ENCODE measurements around the gene GRM4. TPM values are rescaled to one million over a fixed set of nuclear protein-coding genes. Genes with fewer than 3 reads are reported as not detected.

The GRM4 gene
- total RNA-seq, 1 donor from 2014 or later: 1.2 TPM

DNA sequence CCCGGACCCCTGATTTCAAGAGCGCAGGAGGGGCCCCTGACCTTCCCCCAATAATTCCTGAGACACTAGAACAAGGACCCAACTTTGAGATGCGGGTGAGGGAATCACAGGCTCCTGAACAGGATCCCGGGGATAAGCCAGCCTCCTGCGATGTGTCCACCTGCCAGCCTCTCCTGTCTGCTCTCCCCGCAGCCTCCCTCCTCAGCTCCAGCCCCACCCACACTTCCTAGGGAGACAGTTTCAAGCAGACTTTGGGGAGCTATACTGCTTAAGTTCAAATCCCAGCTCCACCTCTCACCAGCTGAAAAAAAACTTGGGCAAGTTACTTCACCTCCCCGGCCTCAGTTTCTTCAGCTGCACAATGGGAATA lies 50.8 kb downstream of the GRM4 start:
- no peak for TF ChIP-seq EZH2phosphoT487 (IDR thresholded peaks at IDR 0.05)
- TF ChIP-seq EZH2 (IDR thresholded peaks at IDR 0.05): no peak
- TF ChIP-seq, protein P1, sequence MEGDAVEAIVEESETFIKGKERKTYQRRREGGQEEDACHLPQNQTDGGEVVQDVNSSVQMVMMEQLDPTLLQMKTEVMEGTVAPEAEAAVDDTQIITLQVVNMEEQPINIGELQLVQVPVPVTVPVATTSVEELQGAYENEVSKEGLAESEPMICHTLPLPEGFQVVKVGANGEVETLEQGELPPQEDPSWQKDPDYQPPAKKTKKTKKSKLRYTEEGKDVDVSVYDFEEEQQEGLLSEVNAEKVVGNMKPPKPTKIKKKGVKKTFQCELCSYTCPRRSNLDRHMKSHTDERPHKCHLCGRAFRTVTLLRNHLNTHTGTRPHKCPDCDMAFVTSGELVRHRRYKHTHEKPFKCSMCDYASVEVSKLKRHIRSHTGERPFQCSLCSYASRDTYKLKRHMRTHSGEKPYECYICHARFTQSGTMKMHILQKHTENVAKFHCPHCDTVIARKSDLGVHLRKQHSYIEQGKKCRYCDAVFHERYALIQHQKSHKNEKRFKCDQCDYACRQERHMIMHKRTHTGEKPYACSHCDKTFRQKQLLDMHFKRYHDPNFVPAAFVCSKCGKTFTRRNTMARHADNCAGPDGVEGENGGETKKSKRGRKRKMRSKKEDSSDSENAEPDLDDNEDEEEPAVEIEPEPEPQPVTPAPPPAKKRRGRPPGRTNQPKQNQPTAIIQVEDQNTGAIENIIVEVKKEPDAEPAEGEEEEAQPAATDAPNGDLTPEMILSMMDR (IDR thresholded peaks at IDR 0.05): no peak
- Histone ChIP-seq H2AFZ (replicated peaks) (no peak overlapping the region), H3K79me2 (ENCODE audit: low read depth) (no peaks in the 10 kb centered on the region), H3K4me2 (no peak overlapping the region), H3K4me1 (peaks cover 6% of the 10 kb centered on the region), H3K9ac (no peak overlapping the region), H3K36me3 (no peaks in the 10 kb centered on the region), H3K4me3 (no peak overlapping the region), H4K20me1 (ENCODE audit: low read depth) (no peaks in the 10 kb centered on the region), H3K27me3 (no peaks in the 10 kb centered on the region), H3F3A (ENCODE audit: low read depth) (no peaks in the 10 kb centered on the region), H3K27ac (no peak overlapping the region), H3K9me3 (ENCODE audit: low read depth) (no peaks in the 10 kb centered on the region)
- peaks cover 17% of the 10 kb centered on the region for H3K27me3 Mint-ChIP-seq (ENCODE audit: insufficient read depth, low read depth)
- peaks cover 5% of the 10 kb centered on the region for H3K4me1 Mint-ChIP-seq
- H3K4me3 Mint-ChIP-seq: no peak overlapping the region
- no peak for DNase-seq (ENCODE audit: low spot score)
- no peak overlapping the region for H3K27ac Mint-ChIP-seq
- no peaks in the 10 kb centered on the region for H3K9me3 Mint-ChIP-seq
- H3K36me3 Mint-ChIP-seq: no peaks in the 10 kb centered on the region

DNA sequence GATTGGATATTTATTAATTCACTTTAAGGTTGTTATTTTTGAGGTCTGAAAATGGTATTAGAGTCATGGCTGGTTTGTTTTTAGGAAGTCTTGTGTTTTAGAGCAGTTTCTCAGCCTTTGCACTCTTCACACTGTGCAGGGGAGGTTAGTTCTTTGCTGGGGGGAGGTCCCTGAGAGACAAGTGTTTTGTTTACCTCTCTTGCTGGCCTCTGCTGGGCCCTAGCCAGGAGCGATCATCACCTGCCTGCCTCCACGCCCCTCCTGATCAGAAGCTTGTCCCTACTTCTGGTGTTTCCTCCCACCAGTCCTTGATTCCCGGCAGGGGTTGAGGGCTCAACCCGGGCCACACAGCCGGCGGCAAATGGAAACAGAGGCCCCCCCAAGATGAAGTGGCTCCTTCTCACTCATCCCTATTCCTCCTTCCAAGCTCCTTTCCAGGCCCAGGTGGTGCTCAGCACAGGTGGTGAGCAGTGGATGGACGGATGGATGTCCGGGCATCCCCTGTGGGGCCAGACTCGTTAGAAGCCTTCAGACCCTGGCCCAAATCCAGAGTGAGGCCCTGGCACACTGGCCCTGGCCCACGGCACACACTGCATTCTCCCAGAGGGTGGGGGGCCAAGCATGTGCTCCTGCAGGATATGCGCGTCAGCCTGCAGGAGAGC lies 51.3 kb downstream of the GRM4 start:
- TF ChIP-seq, protein P1 (IDR thresholded peaks at IDR 0.05): no peak
- TF ChIP-seq EZH2 (IDR thresholded peaks at IDR 0.05) (no peak), EZH2phosphoT487 (IDR thresholded peaks at IDR 0.05) (no peak)
- Histone ChIP-seq H3K27me3 (no peaks in the 10 kb centered on the region), H2AFZ (replicated peaks) (no peak overlapping the region), H3K4me2 (no peak overlapping the region), H3K9me3 (ENCODE audit: low read depth) (no peaks in the 10 kb centered on the region), H3K79me2 (ENCODE audit: low read depth) (no peaks in the 10 kb centered on the region), H3K36me3 (no peaks in the 10 kb centered on the region), H3K4me3 (no peak overlapping the region), H4K20me1 (ENCODE audit: low read depth) (no peaks in the 10 kb centered on the region), H3K4me1 (peaks cover 6% of the 10 kb centered on the region), H3K9ac (no peak overlapping the region), H3F3A (ENCODE audit: low read depth) (no peaks in the 10 kb centered on the region), H3K27ac (no peak overlapping the region)
- no peaks in the 10 kb centered on the region for H3K9me3 Mint-ChIP-seq
- H3K36me3 Mint-ChIP-seq: no peaks in the 10 kb centered on the region
- H3K4me3 Mint-ChIP-seq: no peak overlapping the region
- DNase-seq (ENCODE audit: low spot score): no peak
- peaks cover 5% of the 10 kb centered on the region for H3K4me1 Mint-ChIP-seq
- H3K27me3 Mint-ChIP-seq (ENCODE audit: insufficient read depth, low read depth): peaks cover 17% of the 10 kb centered on the region
- H3K27ac Mint-ChIP-seq: no peak overlapping the region

DNA sequence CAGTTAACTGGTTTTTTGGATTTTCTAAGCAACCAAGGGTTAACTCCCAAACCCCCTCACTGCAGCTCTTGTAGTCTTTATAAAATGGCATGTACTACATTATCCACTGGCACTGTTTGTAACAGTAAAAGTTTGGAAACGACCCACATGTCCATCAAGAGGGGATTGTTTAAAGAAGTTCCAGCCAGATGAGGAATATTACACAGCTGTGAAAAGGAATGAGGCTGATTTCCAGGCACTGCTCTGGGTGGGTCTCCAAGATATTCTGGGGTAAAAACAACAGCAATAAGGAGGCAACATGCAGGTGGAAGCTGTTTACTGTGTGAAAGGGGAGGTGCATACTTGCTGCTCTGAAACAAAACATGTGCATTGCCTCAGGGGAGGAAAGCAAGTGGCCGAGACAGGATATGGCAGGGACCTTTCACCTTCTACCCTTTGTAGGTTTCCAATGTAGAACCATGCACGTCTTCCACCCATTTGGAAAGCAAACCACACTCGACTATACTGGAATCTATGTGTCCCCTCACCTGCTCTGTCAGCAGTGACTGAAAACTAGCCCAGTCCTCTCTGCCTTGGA lies 51.9 kb downstream of the GRM4 start:
- Mint-ChIP-seq H3K36me3 (no peaks in the 10 kb centered on the region), H3K27me3 (ENCODE audit: insufficient read depth, low read depth) (peaks cover 17% of the 10 kb centered on the region), H3K9me3 (no peaks in the 10 kb centered on the region), H3K27ac (no peak overlapping the region), H3K4me3 (no peak overlapping the region), H3K4me1 (peaks cover 5% of the 10 kb centered on the region)
- Histone ChIP-seq H3F3A (ENCODE audit: low read depth) (no peaks in the 10 kb centered on the region), H3K9me3 (ENCODE audit: low read depth) (no peaks in the 10 kb centered on the region), H2AFZ (replicated peaks) (no peak overlapping the region), H3K4me3 (no peak overlapping the region), H3K79me2 (ENCODE audit: low read depth) (no peaks in the 10 kb centered on the region), H4K20me1 (ENCODE audit: low read depth) (no peaks in the 10 kb centered on the region), H3K4me2 (no peak overlapping the region), H3K27ac (no peak overlapping the region), H3K9ac (no peak overlapping the region), H3K4me1 (peaks cover 6% of the 10 kb centered on the region), H3K27me3 (no peaks in the 10 kb centered on the region), H3K36me3 (no peaks in the 10 kb centered on the region)
- TF ChIP-seq, protein P1 (IDR thresholded peaks at IDR 0.05): no peak
- no peak for TF ChIP-seq EZH2 (IDR thresholded peaks at IDR 0.05)
- no peak for TF ChIP-seq EZH2phosphoT487 (IDR thresholded peaks at IDR 0.05)
- DNase-seq (ENCODE audit: low spot score): no peak
